Caco-2 (cell line): ENCODE results near the gene LRMDA. TPM values are rescaled to one million over a fixed set of nuclear protein-coding genes. Genes with fewer than 3 reads are reported as not detected.

Source experiments
- BruUV-seq: library from RNA; stranded (reverse); fragments of 400-500 nt; replicated peaks from 2 replicates; lab custom pipeline; 2021; lab: Mats Ljungman, UMichigan
- CTCF ChIA-PET: fragments of 300-600 bp; sonication (Branson Sonifier 250); formaldehyde crosslinking; loops from one replicate; lab custom pipeline; 2022; ENCODE audit warnings: antibody characterized with exemption; lab: Charles Lee
- POLR2A ChIA-PET: fragments of 300-600 bp; sonication (Branson Sonifier 250); formaldehyde crosslinking; loops from one replicate; lab custom pipeline; 2022; ENCODE audit warnings: antibody characterized with exemption; lab: Charles Lee
- DNase-seq, 2 experiments: peaks; one replicate each; pipeline versions ENCODE4 v3.0.0 to v3.0.0-alpha.2; 2020 to 2022
- H3K27me3 ChIP-seq: replicated peaks from 2 replicates; pipeline ENCODE4 v1.6.0; 2011; ENCODE audit warnings: low read length; ENCODE audit not compliant: control insufficient read depth, insufficient read depth
- H3K36me3 ChIP-seq: 2 replicates; pipeline ENCODE4 v1.5.1; 2011; ENCODE audit warnings: low read length; ENCODE audit not compliant: control insufficient read depth, insufficient read depth
- H3K4me1 ChIP-seq: fragments of 250-450 bp; sonication (Bioruptor Pico); 2 replicates; pipeline ENCODE4 v1.5.1; 2020; ENCODE audit warnings: mild to moderate bottlenecking
- H3K4me3 ChIP-seq: 2 replicates; pipeline ENCODE4 v1.5.1; 2011; ENCODE audit warnings: low read depth, mild to moderate bottlenecking, control low read depth, low read length
- H3K9me3 ChIP-seq: fragments of 250-450 bp; sonication (Bioruptor Pico); 2 replicates; pipeline ENCODE4 v1.5.1; 2020; ENCODE audit warnings: mild to moderate bottlenecking, moderate library complexity
- H3K27ac Mint-ChIP-seq: one replicate; pipeline ENCODE4 v1.8.0; 2022; ENCODE audit warnings: mixed read lengths; ENCODE audit not compliant: unreplicated experiment
- H3K27me3 Mint-ChIP-seq: one replicate; pipeline ENCODE4 v1.8.0; 2022; ENCODE audit warnings: mixed read lengths; ENCODE audit not compliant: insufficient read depth, unreplicated experiment
- H3K36me3 Mint-ChIP-seq: one replicate; pipeline ENCODE4 v1.8.0; 2022; ENCODE audit warnings: mild to moderate bottlenecking, mixed read lengths; ENCODE audit not compliant: insufficient read depth, unreplicated experiment
- H3K4me1 Mint-ChIP-seq: one replicate; pipeline ENCODE4 v1.8.0; 2022; ENCODE audit warnings: low read depth, mixed read lengths; ENCODE audit not compliant: unreplicated experiment
- H3K4me3 Mint-ChIP-seq: one replicate; pipeline ENCODE4 v1.8.0; 2022; ENCODE audit warnings: mild to moderate bottlenecking, moderate library complexity, mixed read lengths; ENCODE audit not compliant: unreplicated experiment
- H3K9me3 Mint-ChIP-seq: one replicate; pipeline ENCODE4 v1.8.0; 2022; ENCODE audit warnings: mixed read lengths; ENCODE audit not compliant: unreplicated experiment
- intact Hi-C: fragments of 100-400 bp; cut with micrococcal nuclease; formaldehyde crosslinking; loops from one replicate; pipeline ENCODE4 v1.10.0; 2022; ENCODE audit not compliant: unreplicated experiment
- total RNA-seq: library from RNA; stranded (reverse); gene quantifications from 2 replicates; pipeline ENCODE4 v1.2.3, GENCODE V29; 2022
- TF ChIP-seq, protein P1 (sequence below), 2 experiments: fragments of 200-600 bp in 1 of 2; IDR thresholded peaks; 1 replicate in 1 of 2; 2 replicates in 1 of 2; pipeline versions ENCODE4 v1.5.1 to v1.8.0; 2011 to 2022; ENCODE audit warnings: antibody characterized with exemption in 1 of 2, control low read depth in 1 of 2, inconsistent platforms in 1 of 2, low read depth in 1 of 2, low read length in 1 of 2, mild to moderate bottlenecking in 1 of 2, moderate library complexity in 1 of 2; ENCODE audit not compliant: insufficient read depth in 1 of 2, severe bottlenecking in 1 of 2, unreplicated experiment in 1 of 2

Gene LRMDA
- total RNA-seq, 1 experiment from 2014 or later, result 18.5 TPM

DNA sequence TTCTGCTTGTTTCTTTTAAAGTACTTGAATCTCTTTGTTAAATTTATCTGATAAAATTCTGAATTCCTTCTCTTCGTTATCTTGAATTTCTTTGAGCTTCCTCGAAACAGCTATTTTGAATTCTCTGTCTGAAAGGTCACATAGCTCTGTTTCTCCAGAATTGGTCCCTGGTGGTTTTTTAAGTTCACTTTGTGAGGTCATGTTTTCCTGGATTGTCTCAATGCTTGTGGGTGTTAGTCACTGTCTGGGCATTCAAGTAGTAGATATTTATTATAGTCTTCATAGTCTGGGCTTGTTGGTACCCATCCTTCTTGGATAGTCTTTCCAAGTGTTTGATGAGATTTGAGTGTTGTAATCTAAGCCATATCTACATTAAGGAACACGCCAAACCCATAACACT lies 1060.6 kb downstream of the LRMDA start:
- Mint-ChIP-seq H3K9me3 (peaks cover 56% of the 10 kb centered on the region), H3K36me3 (peaks cover 5% of the 10 kb centered on the region), H3K27ac (peak overlapping the region; percentile 49), H3K27me3 (no peaks in the 10 kb centered on the region), H3K4me3 (no peak overlapping the region), H3K4me1 (peaks cover 17% of the 10 kb centered on the region)
- H3K4me3 ChIP-seq, result no peak overlapping the region
- intact Hi-C loops, result no loop called here
- peaks cover 19% of the 10 kb centered on the region for H3K4me1 ChIP-seq
- peak in 1 of 2 experiments; percentile 18 for DNase-seq
- ChIA-PET CTCF (no interaction called here), POLR2A (no interaction called here)
- no peaks in the 10 kb centered on the region for H3K36me3 ChIP-seq
- H3K9me3 ChIP-seq, result peaks cover 38% of the 10 kb centered on the region
- H3K27me3 ChIP-seq, result no peaks in the 10 kb centered on the region
- no TSS peak for BruUV-seq
- TF ChIP-seq, protein P1, sequence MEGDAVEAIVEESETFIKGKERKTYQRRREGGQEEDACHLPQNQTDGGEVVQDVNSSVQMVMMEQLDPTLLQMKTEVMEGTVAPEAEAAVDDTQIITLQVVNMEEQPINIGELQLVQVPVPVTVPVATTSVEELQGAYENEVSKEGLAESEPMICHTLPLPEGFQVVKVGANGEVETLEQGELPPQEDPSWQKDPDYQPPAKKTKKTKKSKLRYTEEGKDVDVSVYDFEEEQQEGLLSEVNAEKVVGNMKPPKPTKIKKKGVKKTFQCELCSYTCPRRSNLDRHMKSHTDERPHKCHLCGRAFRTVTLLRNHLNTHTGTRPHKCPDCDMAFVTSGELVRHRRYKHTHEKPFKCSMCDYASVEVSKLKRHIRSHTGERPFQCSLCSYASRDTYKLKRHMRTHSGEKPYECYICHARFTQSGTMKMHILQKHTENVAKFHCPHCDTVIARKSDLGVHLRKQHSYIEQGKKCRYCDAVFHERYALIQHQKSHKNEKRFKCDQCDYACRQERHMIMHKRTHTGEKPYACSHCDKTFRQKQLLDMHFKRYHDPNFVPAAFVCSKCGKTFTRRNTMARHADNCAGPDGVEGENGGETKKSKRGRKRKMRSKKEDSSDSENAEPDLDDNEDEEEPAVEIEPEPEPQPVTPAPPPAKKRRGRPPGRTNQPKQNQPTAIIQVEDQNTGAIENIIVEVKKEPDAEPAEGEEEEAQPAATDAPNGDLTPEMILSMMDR (IDR thresholded peaks at IDR 0.05; ENCODE audit: insufficient read depth in 1 of 2, low read depth in 1 of 2, low read length in 1 of 2, severe bottlenecking in 1 of 2, unreplicated experiment in 1 of 2), result no peak

DNA sequence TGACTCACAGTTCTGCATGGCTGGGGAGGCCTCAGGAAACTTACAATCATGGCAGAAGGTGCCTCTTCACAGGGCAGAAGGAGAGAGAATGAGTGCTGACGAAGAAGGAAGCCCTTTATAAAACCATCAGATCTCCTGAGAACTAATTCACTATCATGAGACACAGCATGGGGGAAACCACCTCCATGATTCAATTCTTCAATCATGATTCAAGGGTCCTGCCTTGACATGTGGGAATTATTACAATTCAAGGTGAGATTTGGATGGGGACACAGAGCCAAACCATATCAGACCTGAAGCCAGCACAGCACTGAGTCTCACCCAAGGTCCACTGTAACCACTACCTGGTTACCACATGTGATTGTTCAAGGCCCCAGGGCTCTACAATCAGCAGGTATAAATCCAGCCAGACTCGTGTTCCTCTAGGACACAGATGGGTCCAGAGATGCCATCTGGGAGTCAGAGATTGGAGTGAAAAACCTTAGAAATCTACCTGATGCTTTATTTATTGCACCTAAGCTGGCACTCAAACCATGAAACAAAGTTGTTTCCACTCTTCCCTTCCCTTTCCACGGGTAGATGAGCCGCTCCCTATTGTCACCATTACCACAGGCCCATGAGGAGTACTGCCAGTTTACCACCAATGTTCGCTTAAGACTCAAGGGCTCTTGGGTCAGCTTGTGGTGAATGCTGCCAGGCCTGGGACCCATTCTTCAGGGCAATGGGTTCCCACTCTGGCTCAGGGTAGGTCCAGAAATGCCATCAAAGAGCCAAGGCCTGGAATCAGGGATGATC lies 1061.5 kb downstream of the LRMDA start:
- Mint-ChIP-seq H3K27me3 (no peaks in the 10 kb centered on the region), H3K4me3 (no peak overlapping the region), H3K9me3 (peaks cover 50% of the 10 kb centered on the region), H3K27ac (no peak overlapping the region), H3K4me1 (peaks cover 17% of the 10 kb centered on the region), H3K36me3 (peaks cover 5% of the 10 kb centered on the region)
- Histone ChIP-seq H3K4me1 (peaks cover 19% of the 10 kb centered on the region), H3K36me3 (no peaks in the 10 kb centered on the region), H3K9me3 (peaks cover 38% of the 10 kb centered on the region), H3K4me3 (no peak overlapping the region), H3K27me3 (no peaks in the 10 kb centered on the region)
- no TSS peak for BruUV-seq
- DNase-seq, result no peak
- CTCF ChIA-PET, result no interaction called here
- POLR2A ChIA-PET, result no interaction called here
- intact Hi-C loops, result no loop called here
- TF ChIP-seq, protein P1 (IDR thresholded peaks at IDR 0.05; ENCODE audit: insufficient read depth in 1 of 2, low read depth in 1 of 2, low read length in 1 of 2, severe bottlenecking in 1 of 2, unreplicated experiment in 1 of 2), result no peak

DNA sequence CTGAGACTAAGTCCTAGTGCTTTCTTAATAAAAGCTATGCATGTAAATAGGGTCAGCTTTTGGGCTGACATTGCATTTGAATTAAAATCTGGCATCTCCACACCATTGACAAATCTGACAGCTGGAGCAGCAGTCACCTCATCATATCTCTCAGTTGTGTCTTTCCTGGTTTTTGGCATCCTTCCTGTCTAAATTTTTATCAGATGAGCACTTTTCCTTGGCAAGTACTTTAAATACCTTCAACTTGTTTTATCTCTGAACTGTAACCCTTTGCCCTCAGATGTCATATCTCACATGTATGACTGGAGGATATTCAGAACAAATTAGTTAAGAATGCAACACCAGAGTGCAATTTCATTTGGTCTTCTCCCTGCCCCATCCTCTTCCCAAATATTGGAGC lies 1066.2 kb downstream of the LRMDA start:
- TF ChIP-seq, protein P1 (IDR thresholded peaks at IDR 0.05; ENCODE audit: insufficient read depth in 1 of 2, low read depth in 1 of 2, low read length in 1 of 2, severe bottlenecking in 1 of 2, unreplicated experiment in 1 of 2), result no peak
- no peaks in the 10 kb centered on the region for H3K27me3 Mint-ChIP-seq
- H3K36me3 ChIP-seq, result no peaks in the 10 kb centered on the region
- BruUV-seq, result no TSS peak
- CTCF ChIA-PET, result no interaction called here
- H3K9me3 ChIP-seq, result peaks cover 12% of the 10 kb centered on the region
- no peak overlapping the region for H3K4me3 Mint-ChIP-seq
- H3K4me1 ChIP-seq, result peaks cover 3% of the 10 kb centered on the region
- intact Hi-C loops, result no loop called here
- no peak overlapping the region for H3K27ac Mint-ChIP-seq
- H3K9me3 Mint-ChIP-seq, result peaks cover 28% of the 10 kb centered on the region
- no peak overlapping the region for H3K4me3 ChIP-seq
- no peaks in the 10 kb centered on the region for H3K4me1 Mint-ChIP-seq
- POLR2A ChIA-PET, result no interaction called here
- H3K27me3 ChIP-seq, result no peaks in the 10 kb centered on the region
- peaks cover 7% of the 10 kb centered on the region for H3K36me3 Mint-ChIP-seq
- DNase-seq, result no peak
